ENCODE data around the gene MED15. TPM values are rescaled to one million over a fixed set of nuclear protein-coding genes. Genes with fewer than 3 reads are reported as not detected.

Gene MED15
- total and polyA plus RNA-seq, 10 donors: 32.2 to 162 (median 89.7) TPM

DNA sequence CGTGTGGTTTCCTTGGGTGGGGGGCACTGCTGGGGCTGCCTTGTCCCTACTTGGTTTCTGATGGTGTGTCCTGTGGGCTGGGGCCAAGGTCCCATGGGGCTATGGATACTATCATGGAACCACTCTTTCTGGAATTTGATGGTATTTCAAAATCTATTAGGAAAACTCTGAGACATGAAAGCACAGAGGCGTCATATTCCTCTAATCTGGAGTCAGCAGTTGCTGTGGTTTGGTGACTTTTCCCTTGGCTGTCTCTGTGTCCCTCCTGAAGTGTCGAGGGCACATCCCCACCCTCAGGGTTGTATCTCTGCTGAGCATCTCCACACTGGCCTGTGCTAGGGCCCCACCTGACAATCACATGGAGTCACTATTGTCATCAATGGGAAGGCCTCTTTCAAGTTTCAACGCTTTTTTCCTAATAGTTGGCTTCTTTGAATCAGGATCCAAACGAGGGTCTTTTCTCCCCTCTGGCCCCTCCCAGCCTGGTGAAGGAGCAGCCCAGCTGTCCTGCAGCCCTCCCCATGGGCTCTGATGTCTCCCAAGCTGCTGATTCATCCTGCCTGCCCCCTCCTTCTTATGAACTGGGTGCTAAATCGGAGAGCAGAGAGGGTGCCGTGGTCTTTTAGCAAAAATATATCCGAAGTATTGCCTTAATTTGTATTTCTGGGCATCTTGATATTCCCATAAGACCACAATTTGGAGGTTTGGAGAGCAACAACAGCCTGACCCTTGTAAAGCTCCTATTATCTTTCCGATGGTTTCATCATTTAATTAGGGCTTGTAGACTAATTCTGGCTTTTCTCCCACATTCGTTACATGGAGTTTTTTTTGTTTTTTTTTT, 38.5 kb downstream of the MED15 start:
- TF ChIP-seq POLR2AphosphoS5 (IDR thresholded peaks at IDR 0.05) (no peak), POLR2A (IDR thresholded peaks at IDR 0.05) (no peak)
- TF ChIP-seq, protein P1, sequence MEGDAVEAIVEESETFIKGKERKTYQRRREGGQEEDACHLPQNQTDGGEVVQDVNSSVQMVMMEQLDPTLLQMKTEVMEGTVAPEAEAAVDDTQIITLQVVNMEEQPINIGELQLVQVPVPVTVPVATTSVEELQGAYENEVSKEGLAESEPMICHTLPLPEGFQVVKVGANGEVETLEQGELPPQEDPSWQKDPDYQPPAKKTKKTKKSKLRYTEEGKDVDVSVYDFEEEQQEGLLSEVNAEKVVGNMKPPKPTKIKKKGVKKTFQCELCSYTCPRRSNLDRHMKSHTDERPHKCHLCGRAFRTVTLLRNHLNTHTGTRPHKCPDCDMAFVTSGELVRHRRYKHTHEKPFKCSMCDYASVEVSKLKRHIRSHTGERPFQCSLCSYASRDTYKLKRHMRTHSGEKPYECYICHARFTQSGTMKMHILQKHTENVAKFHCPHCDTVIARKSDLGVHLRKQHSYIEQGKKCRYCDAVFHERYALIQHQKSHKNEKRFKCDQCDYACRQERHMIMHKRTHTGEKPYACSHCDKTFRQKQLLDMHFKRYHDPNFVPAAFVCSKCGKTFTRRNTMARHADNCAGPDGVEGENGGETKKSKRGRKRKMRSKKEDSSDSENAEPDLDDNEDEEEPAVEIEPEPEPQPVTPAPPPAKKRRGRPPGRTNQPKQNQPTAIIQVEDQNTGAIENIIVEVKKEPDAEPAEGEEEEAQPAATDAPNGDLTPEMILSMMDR (IDR thresholded peaks at IDR 0.05 in 8 of 11, conservative IDR thresholded peaks at IDR 0.05 in 3 of 11): no peak
- H3K27ac ChIP-seq: no peak overlapping the region
- no peak overlapping the region for H3K4me3 ChIP-seq
- H3K27me3 ChIP-seq (replicated peaks in 1 of 7): no peaks in the 10 kb centered on the region
- intact Hi-C loops (cut with DNase I; ENCODE audit: low total_unique reads): no loop called here
- no peaks in the 10 kb centered on the region for H3K9me3 ChIP-seq
- peaks cover 25 to 66% (median 37%) of the 10 kb centered on the region in 6 donors for H3K4me1 ChIP-seq
- 85 to 93% (median 89%) methylated on average over 10 of the region's 10 CpGs for WGBS, 5 donors
- peaks cover 0 to 58% (median 17%) of the 10 kb centered on the region in 6 donors for H3K36me3 ChIP-seq
- peak; percentile 21 for DNase-seq

DNA sequence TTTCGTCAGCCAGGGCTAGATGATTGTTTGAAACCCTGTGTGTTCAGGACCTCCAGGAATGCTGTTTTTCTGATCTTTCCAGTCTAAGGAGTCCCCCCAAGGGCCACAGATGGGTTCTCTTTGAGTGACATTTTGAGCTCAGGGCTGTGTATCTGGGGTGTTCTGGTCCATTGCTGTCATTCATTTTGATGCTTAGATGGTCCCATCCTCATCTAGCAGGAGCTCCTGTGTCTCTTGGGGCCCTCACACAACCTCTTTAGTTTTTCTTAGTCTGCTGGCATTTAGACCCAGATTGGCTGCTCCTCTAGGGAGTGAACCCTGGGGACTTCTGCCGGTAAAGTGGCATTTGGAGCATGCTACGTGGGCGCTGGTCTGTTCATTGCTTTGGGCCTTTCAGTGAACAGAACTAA, 39.1 kb downstream of the MED15 start:
- Histone ChIP-seq H3K4me3 (no peak overlapping the region), H3K27ac (no peak overlapping the region), H3K9me3 (no peaks in the 10 kb centered on the region), H3K36me3 (peaks cover 0 to 58% (median 14%) of the 10 kb centered on the region in 6 donors), H3K27me3 (replicated peaks in 1 of 7) (no peaks in the 10 kb centered on the region), H3K4me1 (peaks cover 32 to 72% (median 44%) of the 10 kb centered on the region in 6 donors)
- WGBS, 5 donors: 86 to 92% (median 89%) methylated on average over 4 of the region's 4 CpGs
- TF ChIP-seq POLR2AphosphoS5 (IDR thresholded peaks at IDR 0.05) (no peak), POLR2A (IDR thresholded peaks at IDR 0.05) (no peak)
- TF ChIP-seq, protein P1 (IDR thresholded peaks at IDR 0.05 in 8 of 11, conservative IDR thresholded peaks at IDR 0.05 in 3 of 11): no peak
- no peak for DNase-seq
- intact Hi-C loops (cut with DNase I; ENCODE audit: low total_unique reads): no loop called here

DNA sequence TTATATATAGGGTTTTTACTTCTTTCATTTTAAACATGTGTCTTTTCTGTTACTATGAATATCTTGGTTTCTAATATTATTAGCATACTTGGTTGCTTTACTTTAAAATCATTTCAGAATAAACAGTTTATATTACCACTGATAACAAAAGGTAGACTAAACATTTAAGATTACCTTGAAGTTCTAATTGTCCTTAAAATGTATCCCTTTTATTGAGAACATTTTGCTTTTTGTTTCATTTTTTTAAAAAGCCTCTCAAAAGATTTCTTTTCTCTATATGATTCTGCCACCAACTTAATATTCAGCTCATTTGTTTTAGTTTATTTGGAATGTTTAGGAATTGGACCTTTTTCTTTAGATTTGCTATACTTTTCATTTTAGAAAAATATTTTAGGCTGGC, 39.6 kb downstream of the MED15 start:
- Histone ChIP-seq H3K4me3 (no peak overlapping the region), H3K36me3 (peaks cover 0 to 58% (median 14%) of the 10 kb centered on the region in 6 donors), H3K27me3 (replicated peaks in 1 of 7) (no peaks in the 10 kb centered on the region), H3K9me3 (no peaks in the 10 kb centered on the region), H3K27ac (no peak overlapping the region), H3K4me1 (peaks cover 36 to 77% (median 48%) of the 10 kb centered on the region in 6 donors)
- DNase-seq: no peak
- intact Hi-C loops (cut with DNase I; ENCODE audit: low total_unique reads): no loop called here
- TF ChIP-seq POLR2AphosphoS5 (IDR thresholded peaks at IDR 0.05): no peak
- TF ChIP-seq, protein P1 (IDR thresholded peaks at IDR 0.05 in 8 of 11, conservative IDR thresholded peaks at IDR 0.05 in 3 of 11): no peak
- no peak for TF ChIP-seq POLR2A (IDR thresholded peaks at IDR 0.05)

- intact Hi-C loops (cut with DNase I; ENCODE audit: low total_unique reads): no loop called here
- 79 to 89% (median 84%) methylated on average over 4 of the region's 4 CpGs for WGBS, 5 donors
- TF ChIP-seq POLR2AphosphoS5 (IDR thresholded peaks at IDR 0.05) (no peak), POLR2A (IDR thresholded peaks at IDR 0.05) (no peak)
- TF ChIP-seq, protein P1 (IDR thresholded peaks at IDR 0.05 in 8 of 11, conservative IDR thresholded peaks at IDR 0.05 in 3 of 11): no peak
- H3K4me1 ChIP-seq: peaks cover 54 to 95% (median 65%) of the 10 kb centered on the region in 6 donors
- DNase-seq: peak; percentile 13
- no peaks in the 10 kb centered on the region for H3K27me3 ChIP-seq (replicated peaks in 1 of 7)
- peak overlapping the region in 1 of 8 donors; percentile 46 for H3K4me3 ChIP-seq
- peak overlapping the region in 7 of 8 donors; percentile 74 to 91 (median 84) for H3K27ac ChIP-seq
- H3K9me3 ChIP-seq: no peaks in the 10 kb centered on the region
- peaks cover 3 to 59% (median 22%) of the 10 kb centered on the region in 6 donors for H3K36me3 ChIP-seq
These were observed 41.4 kb downstream of the MED15 start for GRCh38 chr22:20548806-20549205.
